ENCODE results near the gene TCAF1.
"Not testable (repeated sequence)": the region's sequence is repeated elsewhere in the genome, so short reads cannot be mapped to it uniquely, and the experiment has no call there.

TCAF1 gene

DNA sequence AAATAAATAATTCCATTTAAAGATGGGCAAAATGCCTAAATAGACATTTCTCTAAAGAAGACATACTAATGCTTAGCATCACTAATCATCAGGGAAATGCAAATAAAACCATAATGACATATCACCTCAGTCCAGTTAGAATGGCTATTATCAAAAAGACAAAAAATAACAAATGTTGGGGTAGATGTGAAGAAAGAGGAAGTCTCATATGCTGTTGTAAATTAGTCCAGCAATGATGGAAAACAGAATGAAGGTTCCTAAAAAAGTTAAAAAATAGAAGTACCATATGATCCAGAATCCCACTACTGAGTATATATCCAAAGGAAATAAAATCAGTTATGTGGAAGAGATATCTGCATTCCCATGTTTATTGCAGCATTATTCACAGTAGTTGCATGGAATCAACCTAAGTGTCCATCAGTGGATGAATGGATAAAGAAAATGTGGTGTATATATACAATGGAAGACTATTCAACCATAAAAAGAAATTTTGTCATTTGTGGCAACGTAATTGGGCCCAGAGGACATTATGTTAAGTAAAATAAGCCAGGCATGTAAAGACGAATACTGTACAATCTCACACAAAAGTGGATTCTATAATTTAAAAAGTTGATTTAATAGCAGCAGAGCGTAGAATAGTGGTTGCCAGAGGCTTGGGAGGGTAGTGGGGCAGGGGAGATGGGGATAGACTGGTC, 52.0 kb downstream of the TCAF1 start:
- no peak for DNase-seq

DNA sequence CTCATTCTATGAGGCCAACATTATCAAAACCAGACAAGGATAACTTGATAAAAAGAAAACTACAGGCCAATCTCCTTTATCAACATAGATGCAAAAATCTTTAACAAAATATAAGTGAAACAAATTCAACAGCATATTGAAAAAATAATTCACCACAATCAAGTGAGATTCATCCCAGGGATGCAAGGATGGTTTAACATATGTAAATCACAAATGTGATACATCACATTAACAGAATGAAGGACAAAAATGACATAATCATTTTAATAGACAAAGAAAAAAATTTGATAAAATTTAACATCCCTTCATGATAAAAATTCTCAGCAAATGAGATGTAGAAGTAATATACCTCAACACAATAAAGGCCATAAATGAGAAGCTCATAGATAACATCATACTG, 53.8 kb downstream of the TCAF1 start:
- no peak for DNase-seq

DNA sequence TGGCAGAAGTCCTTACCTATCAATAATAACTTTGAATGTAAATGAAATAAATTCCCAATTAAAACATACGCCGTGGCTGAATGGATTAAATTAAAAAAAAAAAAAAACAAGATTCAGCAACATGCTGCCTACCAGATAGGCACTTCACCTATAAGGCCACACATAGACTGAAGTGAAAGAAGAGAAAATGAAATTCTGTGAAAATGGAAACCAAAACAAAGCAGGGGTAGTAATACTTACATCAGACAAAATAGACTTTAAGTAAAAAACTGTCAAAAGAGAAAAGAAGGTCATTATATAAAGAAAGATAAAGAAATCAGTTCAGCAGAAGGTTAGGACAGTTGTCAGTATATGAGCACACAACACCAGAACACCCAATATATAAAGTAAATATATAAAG, 55.3 kb downstream of the TCAF1 start:
- no peak for DNase-seq

DNA sequence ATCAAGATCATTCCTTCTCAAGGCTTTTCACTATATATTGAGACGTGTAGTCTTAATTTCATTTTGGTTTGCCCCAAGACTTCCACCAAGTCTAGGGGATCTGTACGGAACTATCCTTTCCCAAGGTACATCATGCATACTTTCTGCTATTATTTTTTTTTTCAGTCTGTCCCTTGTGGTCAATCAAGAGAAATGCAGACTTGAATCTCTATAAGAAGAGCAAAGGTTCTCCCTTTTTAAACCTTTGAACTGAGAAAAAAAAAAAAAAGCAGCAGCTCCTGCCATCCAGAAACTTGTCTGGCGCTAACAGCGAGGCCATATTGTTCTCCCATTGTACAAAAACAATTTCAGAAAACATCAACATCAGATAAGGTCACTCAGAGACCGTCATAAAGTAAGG, 60.3 kb downstream of the TCAF1 start:
- DNase-seq, result not testable (repeated sequence)

DNA sequence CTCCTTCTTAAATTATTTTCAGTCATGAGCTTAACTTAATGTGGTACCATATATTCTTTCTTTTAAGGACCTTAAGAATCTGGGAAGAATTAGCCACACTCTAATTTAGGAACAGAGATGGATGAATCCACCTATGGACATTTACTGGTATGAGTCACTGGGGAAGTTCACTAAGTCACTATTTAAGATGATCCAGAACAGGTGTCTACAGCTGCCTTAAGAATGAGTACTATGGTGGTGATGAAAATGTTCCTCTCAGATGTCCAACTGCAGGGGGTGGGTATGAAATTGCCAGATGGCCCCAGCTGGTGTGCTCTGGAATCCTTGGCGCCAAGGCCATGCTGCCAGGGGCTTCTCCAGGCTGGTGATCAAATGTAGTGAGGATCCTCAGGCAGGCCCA, 61.9 kb downstream of the TCAF1 start:
- DNase-seq, result not testable (repeated sequence)

DNA sequence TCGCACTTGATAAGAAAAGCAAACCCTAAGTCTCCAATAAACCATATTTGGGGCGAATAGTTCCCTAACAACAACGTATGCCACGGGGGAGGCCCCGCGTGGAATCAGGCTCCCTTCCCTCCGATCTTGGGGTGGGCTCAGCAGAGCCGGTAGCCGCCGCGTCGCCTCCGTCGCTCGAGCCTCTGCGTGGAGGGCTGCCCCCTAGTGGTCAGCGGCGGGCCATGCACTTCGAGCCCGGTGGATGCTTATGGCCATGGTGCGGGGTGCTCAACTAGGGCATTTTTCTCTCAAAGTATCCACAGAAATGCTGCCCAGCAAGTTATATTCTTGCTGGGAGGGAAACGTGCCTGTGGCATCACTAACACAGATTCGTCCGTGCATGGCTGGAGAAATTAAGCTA, 64.8 kb downstream of the TCAF1 start:
- not testable (repeated sequence) for DNase-seq

DNA sequence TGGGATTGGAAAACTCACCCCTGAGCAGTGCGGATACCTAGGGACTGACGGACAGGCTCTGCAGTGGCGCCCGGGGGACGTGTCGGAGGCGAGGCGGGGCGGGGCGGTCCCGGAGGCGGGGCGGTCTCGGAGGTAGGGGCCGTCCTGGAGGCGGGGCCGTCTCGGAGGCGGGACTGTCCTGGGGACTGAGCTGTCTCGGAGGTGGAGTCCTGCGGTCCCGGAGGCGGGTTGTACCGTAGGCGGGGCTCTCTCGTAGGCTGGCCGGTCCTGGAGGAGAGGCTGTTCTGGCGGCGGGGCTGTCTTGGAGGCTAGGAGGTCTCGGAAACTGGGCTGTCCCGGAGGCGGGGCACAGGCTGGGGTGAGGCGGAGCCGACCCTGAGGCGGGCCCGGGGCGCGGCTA, 65.4 kb downstream of the TCAF1 start:
- DNase-seq, result not testable (repeated sequence)

DNA sequence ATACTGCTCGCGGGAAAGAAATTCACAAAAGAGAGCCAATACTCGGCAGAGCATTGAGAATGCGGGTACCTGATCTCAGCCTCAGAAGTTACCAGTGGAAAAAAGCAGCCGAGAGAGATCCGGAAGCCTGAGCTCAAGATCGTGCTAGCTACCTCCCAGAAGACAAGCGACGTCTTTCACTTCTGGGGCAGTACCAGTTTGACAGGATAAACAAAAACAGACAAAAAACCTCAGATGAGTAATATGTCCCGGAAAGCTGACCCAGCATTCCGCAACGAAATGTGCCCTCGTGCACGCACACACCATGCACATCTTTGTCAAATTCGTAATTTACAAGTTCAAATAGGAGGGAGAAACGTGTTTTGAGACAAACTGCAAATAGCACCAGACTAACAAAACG, 65.9 kb downstream of the TCAF1 start:
- DNase-seq, result not testable (repeated sequence)

DNA sequence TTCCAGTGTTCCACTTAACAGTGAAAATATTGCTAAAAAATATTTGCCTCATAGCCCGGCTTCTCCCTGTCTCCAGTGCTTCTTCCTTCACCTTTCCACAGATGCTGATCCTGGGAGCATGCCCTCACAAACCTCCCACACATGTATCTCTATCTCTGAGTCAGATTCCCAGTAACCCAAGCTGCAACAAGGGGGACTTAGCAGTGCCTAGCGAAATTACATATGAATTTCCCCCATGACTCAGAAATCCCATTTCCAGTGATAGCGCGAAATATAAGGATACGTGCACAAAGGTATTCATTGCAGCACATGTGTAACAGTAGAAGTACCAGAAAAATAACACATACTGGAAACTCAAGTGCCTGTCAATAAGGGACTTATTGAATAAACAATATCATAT, 75.4 kb downstream of the TCAF1 start:
- not testable (repeated sequence) for DNase-seq

DNA sequence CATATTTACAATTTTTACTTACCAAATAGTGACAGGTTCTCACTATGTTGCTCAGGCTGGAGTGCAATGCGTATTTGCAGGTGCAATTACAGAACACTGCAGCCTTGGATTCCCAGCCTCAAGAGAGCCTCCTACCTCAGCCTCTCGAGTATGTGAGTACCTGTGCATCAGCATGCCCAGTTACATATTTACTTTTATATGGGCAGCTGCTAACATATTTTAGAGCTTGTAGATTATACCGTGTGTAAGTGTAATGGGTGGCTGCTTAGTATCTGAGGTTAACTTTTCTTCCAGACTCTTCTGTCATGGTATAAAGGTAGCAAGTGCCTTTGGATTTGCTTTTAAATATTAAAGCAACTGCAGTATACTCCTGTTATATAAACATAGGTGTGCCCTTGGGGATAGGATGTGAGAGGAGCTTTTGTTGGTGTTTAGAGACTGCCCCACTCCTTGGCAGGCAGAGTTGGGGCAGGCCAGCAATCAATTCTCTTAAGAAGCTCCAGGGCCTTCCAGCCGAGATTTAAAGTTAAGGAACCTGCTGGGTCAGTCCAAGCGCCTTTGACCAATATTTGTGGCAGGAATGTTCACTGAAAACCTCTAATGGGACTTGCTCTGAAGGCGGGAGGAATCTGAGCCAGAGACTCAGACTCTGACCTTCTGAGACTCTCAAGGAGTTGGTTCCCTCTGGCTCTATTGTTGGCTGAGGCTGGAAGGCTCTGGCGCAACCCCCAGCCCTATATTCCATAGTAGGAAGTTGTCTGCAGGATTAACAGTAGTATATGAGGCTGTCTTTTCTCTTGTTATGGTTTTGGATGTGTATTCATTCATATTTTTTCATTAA, 77.5 kb downstream of the TCAF1 start:
- DNase-seq, result not testable (repeated sequence)

DNA sequence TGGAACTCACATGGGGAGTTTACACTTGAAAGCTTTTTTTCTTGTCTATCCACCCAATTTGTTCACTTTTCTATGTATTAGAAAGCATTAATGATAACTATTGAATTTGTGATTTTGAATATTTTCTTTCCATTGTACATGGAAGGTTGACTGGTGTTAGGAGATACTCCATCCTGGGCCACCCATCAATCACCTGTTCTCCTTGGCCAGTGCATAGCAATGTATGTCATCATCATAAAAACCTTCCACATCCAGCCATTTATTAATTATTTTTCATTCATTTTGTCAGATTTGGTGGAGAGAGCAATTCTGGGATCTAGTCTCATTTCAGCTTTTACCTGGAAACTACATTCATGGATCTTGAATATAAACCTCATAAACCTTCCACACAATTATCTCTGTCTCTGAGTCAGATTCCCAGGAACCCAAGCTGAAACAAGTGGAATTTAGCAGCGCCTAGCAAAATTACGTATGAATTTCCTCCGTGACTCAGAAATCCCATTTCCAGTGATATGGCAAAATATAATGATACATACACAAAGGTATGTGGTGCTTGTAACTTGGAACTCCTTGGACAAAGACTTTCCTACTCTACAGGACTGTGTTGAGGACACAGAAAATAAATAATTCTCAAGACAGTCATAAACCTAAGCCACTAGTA, 78.2 kb downstream of the TCAF1 start:
- not testable (repeated sequence) for DNase-seq

DNA sequence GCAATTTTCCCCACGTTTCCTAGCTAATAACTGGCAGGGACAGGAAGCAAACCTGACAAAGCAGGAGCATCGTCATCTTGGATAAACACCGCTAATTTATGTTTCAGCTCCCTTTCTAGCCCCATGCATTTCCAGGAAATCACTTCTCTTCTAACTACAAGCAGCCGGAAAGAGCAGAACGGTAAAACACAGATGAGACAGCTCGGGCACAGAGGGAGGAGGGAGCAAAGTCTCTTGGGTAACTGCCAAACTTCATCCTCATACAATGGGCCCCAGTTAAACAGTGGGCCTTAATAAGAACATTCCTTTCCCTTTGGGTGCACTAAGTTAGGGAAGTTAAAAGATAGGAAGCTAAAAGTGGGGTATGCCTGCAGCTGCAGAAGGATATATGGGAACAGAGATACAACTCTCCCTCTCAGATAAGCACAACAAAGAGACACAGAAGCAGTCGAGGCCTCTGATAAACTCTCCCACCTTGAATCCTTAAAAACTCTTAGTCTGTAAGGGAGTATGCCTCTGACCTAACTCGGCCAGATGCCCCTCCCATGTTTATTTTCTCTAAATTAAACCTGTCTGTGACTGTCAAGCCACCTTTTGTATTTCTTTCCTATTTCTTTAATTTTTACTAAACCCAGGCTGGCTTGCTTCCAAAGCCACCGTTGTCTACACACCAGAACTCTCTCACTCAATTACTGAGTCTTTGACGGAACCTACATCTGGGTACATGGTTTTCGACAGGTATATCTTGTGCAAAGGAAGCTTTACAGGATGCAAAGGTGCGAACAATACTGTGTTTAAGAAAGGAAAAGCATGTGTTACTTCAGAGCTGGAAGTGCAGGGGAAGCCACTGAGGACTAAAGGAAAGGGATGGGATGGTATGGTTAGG, 80.3 kb downstream of the TCAF1 start:
- DNase-seq, result not testable (repeated sequence)

DNA sequence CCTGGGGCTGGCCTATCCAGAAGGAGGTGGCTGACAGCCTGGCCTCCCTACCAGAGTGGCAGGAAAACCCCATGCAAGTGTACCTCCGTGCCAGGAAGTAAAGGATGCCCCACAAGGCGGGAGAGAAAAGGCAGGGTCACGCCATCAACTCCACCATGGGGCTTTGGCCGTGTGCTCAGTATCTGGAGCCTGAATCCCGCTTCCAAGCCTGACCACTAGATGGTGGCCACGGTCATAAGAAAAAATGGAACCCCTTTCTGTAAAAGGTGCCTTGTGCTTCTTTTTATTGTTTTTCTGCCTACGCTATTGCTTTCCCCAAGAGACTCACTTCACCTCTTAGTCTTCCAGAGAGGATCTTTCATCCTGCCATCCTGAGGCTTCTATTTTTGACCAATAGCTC, 84.1 kb downstream of the TCAF1 start:
- DNase-seq, result not testable (repeated sequence)

DNA sequence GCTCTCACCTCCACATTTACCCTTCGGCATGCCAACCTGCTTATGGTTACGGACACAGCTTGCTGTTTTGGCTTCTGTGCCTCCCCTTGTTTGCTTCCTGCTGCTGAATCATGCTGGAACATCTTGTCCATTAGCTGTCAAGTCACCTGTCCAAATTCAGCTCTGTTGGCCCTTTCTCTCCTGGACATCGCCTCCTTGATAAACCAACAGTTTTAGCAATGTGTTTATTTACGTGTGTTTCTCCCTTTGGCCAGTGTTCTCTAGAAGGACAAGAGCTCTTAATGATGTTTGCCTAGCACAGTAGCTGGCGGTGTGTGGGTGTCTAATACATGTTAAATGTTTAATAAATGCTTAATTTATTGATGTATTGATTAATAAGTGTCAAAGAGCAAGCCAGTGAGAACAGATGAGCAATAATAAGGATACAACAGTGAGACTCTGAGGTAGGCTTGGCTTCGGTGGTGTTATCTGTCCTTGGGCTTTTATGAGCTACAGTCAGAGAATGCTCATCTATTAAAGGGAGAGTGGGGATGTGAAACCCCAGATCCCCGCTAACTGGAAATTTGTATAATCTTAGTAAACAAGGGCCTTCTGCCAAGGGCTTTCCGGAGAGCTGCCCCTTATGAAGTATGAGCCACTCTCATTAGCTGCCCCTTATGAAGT, 85.4 kb downstream of the TCAF1 start:
- DNase-seq, result not testable (repeated sequence)

DNA sequence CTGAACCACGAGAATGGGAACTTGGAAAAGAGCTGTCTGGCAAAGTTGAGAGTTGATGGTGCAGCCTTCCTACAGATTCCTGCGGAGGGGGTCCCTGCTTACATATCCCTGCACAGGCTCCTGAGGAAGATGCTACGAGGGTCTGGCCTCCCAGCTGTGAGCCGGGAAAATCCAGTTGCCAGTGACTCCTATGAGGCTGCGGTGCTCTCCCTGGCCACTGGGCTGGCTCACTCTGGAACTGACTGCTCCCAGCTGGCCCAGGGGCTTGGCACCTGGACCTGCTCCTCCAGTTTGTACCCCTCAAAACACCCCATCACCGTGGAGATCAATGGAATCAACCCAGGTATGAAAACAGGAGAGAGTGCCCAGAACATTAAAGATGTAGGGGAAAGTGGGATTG, 91.3 kb downstream of the TCAF1 start:
- DNase-seq, result not testable (repeated sequence)

DNA sequence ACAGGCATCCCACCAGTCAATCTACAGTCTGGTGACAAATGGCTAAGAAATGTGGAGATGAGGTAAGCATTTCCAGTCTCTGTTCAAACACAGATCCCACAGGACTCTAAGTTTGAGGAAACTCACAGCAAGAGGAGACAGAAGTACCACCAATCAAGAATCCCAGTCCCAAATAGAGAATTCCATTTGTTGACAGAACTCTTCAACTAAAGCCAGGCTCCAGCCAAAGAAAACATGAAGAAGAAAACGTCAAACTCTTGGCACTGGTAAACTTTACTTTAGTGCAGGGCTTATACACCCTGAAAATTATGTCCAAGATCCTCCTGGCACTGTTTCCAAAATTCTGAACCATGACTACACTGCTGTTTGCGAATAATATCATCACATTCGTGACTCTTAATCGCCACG, 95.3 kb downstream of the TCAF1 start:
- not testable (repeated sequence) for DNase-seq

Data from suppressor macrophage treated with lipopolysaccharide for 1 hour (primary cell).